Measurements from ENCODE around the gene FBXO36.

The FBXO36 gene, protein sequence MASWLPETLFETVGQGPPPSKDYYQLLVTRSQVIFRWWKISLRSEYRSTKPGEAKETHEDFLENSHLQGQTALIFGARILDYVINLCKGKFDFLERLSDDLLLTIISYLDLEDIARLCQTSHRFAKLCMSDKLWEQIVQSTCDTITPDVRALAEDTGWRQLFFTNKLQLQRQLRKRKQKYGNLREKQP

DNA sequence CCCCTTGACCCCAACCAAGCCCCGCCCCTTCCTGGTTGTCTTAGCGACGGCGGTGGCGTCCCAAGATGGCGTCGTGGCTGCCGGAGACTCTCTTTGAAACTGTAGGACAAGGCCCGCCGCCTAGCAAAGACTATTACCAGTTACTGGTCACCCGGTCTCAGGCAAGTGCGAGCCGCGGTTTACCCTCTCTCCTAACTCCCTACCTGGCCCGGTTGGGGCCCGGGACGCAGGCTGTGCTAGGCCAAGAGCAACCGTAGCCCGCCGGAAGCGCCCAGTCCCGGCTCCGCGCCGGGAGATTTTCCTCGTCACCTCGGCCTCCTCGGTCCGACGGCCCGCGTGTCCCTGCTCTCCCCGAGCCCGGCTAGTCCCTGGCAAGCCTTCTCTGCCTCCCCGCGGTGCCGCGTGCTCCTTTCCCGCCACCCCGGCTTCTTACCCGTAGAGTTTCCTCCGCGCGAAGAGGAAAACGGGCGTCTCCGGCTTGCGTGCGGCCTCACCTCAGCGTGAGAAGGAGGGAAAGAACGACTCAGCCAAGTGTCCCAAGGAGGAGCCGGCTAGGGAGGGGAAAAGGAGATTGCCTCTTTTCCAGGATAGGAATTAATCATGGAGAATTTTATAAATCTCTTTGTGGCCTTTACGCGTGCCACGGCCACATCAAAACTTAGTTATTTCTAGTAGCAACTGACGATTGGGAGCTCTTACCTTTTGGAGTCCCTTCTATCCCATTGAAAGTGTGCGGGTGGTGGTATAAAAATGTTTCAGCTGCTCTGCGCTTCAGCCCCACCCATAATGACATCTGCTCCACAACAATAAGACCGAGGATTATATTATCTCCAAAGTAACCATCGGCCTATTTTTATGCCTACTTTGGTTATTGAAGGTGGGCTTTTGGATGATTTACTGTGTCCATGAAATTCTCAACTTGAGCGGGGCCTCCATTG, at the start of gene FBXO36:
Gene FBXO36 (plus strand): TSS at position 55 of the 938 bp plus-strand sequence. CDS start 11 bp downstream, at position 66.
- peak; percentile 92 to 93 for DNase-seq

DNA sequence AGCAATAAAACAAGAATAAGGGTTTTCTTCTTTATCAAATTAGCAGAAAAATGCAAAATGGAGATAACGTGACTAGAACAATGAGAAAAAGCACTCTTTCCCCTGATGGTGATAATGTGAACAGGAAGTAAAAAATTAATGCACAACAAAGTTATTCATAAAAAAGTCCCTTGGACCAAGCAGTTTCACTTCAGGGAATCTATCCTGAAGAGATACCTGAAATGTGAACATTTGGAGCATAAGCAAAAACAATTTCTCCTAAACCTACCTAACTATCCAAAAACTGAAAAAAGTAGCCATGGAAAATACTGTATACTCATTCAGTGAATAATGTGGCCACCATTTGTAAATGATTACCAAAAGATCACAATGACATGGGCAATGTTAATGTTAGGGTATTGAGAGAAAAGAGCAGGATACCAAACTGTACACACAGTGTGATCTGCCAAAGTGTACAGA, 49.2 kb upstream of the FBXO36 start:
- DNase-seq = no peak

DNA sequence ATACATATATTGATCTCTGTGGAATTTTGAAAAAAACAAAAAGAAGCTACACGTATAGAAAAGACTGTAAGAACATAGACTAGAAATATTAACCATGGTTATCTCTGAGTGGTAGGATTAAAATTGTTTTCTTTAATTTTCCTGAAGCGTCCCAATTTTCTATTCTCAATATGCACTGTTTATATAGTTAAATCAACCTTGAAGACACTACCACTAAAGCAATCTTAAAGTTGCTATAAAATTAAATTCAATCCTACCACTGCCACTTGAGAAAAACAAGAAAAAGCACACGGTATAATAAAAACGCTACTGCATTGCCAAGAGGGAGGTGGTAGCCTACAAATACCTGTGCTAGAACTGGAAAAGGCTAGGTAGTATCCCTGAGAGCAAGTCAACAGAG, 47.7 kb upstream of the FBXO36 start:
- DNase-seq = no peak

DNA sequence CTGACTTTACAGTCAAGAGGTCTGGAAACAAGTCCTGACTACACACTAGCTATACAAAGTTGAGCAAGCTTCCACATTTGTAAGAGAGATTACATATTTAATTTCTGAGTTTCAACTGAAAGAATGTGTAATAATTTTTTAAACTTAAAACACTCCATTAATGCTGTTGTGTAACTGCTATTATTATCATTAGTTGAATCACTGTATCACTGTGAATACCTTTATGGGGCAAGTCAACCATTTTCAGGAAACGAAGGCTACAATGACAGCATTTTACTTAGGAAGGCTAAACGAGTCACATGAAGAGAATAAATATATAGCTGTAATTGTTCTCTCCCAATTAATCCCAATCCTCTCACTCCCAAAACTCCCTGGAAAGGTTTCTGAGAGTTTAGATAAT, 46.8 kb upstream of the FBXO36 start:
- no peak for DNase-seq

DNA sequence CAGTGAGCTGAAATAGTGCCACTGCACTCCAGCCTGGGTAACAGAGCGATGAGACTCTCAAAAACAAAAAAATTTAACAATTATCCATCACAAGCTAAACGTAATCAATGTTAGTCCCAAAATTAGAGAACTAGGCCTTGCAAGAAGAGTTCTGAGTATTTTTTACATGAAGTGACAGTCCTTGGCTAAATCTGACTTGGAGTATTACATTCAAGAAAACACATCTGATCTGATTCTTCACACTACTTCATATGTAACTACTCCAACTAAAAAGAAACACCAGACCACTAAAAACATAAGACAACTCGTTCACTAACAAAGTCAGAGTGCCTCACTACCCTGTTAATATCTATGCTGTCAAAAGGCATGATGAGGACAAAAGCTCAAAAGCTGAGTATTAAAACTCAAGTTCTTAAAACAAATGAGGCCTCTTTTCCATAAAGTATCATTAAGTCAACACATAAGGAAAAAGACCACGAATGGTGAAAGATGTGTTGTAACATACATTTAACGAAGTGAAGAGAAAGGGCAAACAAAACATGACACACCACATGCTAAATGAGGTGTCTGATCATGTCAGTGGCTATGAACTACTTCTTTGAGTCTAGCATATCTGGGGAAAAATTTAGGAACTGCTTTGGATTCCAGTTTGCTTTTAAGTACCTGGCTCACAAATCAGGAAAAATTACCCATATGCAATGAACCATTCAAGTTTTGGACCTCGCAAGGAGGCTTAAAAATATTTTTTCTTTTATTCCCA, 42.9 kb upstream of the FBXO36 start:
- DNase-seq = no peak

DNA sequence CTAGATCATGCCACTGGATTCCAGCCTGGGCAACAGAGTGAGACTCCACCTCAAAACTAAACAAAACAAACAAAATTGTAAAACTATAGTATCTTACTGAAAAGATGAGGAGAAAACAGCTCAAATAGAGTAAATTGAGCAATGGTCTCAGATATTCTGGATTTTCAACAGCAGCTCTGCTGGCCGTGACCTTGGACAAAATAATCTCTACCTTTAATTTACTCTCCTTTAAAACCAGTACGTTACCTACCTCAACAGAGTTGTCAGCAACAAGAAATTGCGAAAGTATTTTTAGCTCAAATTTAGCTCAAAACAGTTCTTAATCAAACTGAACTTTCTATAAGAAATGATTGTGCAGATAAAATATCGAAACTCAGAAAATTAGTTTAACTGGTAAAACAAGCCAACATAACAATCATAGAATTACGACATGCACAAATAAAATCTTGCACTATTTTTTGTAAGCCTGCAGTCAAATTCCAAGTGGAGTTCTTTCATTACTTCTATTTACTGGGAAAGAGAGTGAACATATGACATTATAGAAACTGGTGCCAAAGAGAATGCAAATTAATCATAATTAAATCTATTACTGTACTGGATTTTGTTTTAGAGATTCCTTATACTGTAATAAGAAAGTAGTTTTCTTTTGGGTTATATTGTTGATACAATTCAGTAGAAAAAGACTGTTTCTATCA, 41.3 kb upstream of the FBXO36 start:
- no peak for DNase-seq

DNA sequence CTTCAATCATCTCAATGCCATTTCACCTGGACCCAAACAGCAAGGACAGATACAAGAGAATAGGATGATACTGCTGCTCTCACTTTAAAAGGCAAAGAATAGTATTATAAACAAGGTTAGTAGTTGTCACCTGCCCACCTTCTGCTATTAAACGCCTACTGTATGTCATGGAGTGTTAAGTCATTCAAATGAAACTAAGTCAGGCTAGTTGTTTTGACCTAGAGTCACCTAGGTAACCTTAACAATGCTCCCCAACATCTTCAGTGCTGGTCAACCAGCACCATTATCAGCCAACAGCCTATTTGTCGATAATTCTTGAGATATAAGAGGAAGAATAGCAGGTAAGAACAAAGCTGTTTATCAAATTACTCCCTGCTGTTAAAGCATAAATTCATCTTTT, 39.7 kb upstream of the FBXO36 start:
- no peak for DNase-seq

DNA sequence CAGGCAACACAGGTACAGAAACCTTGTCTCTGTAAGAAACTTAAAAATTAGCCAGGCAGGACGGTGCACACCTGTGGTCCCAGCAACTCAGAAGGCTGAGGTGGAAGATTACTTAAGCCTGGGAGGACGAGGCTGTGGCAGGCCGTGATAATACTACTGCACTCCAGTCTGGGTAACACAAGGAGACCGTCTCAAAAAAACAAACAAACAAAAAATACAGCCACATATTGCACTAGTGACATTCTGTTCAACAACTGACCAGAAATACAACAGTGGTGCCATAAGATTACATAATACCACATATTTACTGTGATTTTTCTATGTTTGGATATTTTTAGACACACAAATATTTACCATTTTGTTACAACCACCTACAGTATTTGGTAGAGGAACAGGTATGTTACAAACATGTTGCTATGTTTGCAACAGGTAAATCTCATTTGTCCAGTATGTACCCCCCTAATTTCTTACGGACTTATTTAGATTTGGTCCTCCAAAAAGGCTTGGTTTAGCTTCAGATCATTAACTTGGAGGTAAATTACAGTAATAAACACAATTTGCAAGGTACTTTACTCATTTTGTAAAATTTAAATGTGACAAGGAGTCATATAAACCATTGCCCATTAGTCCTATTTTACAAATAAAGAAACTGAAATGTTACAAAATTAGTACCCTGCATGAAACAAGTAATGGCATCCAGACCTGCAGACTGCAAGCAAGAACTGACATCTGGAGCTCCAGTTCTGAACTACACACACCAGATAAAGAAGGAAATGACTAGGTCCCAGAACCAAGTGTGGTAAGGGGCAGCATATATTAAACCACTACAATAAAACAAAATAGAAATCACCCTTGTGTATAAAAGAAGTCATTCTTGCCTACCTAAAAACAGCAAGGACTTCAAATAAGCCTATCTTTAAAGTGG, 37.3 kb upstream of the FBXO36 start:
- no peak for DNase-seq

DNA sequence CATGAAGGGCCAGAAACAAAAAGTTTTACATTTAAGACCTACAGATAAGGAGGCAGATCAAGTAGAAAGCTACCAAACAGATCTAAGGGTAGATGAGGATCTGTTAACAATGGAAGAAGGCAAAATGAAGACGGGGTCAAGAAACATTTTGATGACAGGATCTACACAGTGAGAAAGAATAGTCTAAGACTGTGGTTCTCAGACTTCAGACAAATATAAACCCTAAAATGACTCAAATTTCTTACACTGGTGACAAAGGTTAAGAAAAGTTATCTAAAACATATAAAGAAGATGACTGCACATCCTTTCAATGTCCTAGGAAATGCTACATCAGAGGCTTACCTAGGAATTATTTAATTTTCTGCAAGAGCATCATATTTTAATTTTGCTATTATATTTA, 34.9 kb upstream of the FBXO36 start:
- no peak for DNase-seq

DNA sequence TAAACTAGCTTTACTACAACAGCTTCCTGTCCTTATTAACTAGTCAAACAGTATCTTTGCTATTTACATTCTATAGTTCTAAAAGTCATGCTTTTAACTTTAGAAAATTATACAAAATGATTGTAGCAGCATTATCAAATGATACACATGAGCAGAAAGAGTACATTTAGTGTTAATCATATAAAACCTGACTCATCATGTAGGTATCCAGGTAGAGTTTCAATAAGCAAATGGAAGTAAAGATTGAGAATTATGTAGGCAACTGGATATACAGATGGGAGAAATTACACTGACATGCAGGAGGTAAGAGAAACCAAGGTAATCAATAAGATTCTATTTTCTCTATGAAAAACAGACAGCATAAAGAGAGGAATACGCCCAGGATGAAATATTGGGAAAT, 34.3 kb upstream of the FBXO36 start:
- DNase-seq = no peak

DNA sequence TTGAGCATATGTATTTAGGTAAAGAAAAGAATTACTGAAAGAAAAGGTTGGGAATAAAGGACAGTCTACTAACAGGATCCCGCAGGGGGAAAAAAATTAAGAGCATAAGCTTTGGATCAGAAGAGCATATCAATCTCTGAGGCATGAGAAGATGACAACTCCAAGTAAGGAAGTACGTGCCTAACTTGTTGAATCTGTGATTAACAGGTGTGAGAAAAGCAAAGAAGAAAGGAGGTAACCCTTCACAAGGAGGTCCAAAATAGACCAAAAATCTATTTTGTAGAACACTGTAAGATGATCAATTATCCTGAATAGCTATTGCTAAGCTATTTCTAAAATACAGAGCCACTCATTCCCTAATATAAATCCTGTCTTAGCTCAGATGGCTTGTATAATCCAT, 33.3 kb upstream of the FBXO36 start:
- no peak for DNase-seq

DNA sequence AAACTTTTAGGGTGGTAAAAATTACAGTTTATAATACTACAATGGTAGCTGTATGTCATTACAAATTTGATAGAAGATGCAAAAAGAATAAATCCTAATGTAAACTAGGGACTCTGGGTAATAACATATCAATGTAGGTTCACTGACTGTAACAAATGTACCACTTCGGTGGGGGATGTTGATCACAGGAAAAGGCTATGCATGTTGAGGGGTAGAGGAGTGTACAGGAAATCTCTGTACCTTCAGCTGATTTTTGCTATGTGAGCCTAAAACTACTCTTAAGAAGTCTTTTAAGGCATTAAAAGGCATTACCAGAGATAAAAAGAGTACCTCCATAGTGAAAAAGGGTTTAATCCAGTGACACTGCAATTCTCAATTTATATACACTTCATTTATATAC, 25.4 kb upstream of the FBXO36 start:
- no peak for DNase-seq

DNA sequence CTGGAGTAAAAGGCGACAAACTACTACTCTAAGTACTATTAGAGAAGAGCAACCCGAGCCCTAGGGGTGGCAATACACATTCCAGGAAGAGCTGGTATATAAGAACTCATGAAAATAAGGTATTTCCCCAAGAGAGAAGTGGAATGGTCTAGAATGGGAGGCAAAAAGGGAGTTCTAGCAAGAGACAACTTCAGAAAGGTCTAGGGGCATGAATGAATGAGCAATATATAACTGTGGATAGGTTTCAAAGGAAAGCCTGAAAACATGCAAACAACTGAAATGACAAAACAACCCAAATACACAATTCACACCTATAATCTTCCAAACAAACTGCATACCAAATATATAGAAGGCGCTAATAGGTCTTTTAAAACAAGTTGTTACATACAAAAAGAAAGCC, 22.7 kb upstream of the FBXO36 start:
- no peak for DNase-seq

DNA sequence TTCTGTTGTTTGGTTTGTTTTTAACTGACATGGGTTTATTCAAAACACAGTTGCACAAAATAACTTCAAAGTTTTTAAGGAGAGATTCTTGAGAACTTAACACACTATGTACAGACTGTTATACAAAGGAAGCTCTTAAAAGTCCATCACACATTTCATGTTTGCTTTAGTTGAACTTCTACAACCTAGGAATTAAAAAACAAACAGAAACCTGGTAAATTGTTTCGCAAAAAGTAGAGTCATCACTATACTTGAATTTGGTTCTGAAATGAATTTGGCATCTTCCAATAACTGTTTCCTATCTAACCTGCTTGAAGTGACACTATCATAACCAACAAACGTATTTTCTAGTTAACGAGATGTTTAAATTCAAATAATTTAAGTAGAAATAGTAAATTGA, 22.3 kb upstream of the FBXO36 start:
- no peak for DNase-seq

DNA sequence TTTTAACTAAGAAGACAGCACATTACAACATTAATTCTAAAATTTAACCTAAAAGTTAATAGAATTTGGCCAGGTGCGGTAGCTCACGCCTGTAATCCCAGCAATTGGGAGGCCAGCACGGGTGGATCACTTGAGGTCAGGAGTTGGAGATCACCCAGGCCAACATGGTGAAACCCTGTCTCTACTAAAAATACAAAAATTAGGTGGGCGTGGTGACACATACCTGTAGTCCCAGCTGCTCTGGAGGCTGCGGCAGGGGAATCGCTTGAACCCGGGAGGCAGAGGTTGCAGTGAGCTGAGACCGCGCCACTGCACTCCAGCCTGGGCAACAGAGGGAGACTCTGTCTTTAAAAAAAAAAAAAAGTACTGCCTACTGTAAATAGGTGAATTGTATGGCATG, 21.8 kb upstream of the FBXO36 start:
- peak; percentile 13 to 23 for DNase-seq

DNA sequence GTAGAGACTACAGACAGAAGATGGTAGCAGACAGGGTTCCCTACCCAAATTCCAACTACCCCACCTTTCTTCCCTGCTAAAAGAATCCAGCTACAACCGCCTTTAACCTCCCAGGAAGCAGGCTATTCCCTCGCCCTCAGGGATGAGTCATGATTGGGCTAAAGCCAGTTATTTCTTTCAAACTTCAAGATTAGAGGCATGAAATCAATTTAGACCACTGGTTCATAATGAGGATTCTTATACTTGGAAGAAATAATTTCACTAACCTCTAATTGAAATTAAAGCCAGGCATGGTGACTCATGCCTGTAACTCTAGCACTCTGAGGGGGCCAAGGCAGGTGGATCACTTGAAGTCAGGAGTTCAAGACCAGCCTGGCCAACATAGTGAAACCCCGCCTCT, 20.5 kb upstream of the FBXO36 start:
- no peak for DNase-seq

DNA sequence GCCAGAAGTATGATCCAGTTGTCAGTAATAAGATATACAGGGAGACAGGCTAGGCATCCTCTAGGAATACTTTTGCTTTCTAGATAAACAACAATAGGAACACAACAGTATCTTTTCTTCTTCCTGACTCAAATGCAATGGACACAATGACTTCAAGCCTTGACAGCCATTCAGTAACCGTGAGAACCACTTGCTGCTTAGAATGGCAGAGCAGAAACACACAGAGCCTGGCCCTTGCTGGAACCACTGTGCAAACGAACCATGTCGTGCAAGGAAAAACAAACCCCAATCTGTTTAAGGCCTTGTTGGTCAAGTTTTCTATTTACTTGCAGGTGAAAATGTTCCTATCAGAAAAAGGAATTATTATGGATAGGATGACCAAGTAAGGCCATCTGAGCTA, 19.3 kb upstream of the FBXO36 start:
- no peak for DNase-seq

DNA sequence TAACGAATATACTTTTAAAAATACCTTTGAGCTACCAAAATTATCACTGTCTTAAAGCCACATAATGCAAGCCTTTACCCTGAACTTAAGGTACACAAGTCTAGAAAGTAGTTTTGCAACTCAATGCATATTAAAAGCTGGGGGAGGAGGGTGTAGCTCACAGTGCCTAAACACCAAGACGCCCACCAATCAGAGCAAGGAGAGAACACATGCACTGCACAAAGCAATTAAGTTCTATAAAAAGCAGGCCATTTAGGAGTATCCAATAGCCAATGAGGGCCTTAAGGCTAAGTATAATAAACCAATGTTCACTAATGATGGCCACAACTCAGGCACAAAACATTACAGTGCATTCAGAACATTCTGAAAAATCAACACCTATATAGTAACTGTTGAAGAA, 16.7 kb upstream of the FBXO36 start:
- no peak for DNase-seq

DNA sequence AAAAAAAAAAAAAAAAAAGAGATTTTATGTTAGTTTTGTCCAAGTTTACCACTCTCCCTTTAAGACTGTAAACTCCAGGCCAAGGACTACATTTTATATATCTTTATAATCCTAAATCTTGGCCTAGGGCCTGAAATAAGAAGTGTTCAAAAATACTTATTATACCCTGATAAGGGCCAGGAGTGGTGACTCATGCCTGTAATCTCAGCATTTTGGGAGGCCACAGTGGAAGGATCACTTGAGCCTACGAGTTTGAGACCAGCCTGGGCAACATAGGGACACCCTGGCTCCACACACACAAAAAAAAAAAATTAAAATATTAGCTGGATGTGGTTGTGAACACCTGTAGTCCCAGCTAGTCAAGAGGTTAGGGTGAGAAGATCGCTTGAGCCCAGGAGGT, 13.2 kb upstream of the FBXO36 start:
- no peak for DNase-seq

DNA sequence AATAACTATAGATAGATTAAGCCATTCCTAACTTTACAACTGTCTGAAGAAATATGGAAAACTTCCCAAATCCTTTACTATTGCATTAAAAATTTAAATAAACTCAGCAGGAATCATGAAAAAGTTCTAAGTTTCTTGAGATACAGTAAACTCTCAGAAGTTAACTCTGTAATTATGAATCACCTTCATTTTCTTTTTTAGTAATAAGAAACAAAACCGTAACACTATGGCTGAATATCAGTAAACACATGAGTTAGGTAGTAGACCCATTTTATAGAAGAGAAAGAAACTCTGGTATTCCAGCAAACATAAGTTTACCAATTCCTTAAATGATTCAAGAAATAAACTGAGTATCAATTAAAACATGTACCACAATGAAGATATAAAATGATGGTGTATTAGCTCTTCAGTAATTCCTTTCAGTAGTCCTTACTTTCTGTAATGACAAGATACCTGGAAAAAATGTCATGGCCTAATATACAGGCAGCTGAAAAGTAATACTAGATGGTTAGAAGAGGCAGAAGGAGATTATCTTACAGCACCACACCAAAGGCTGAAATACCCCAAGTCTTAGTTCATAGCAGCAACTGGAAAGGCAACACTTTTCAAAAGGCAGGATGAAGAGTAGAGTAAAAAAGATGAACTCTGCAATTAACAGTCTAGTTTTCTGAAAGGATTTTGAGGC, 12.0 kb upstream of the FBXO36 start:
- DNase-seq = no peak

DNA sequence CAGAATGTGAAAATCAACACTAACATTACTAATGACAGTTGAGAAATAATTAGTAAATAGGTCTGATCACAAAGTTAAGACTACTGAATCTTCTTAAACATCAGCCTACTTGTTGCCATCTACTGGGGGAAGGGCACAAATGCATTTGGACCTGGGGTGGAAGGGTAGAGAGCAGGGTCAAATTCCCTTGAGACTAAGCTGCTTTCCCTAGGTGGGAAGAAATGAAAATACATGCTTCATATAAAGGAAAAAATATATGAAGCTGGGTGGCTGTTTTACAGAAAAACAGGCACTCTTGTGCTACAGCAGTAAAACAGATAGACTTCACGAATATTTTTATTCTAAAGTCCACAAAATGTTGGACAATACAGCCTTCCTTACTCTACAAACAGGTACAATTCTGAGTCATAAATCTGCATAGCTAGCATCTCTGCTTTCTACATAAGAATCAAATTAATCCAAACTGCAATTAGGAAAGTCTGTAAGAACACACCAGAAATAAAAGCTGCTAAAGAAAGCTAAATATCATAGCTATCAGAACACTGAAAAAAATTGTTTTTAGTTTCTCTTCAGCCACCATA, 11.4 kb upstream of the FBXO36 start:
- DNase-seq = no peak
